Head of caudate nucleus (tissue), 42 donors: ENCODE data around the gene KBTBD13.

Source experiments
- DNase-seq, 42 donors: peaks; one replicate each; pipeline versions ENCODE4 v3.0.0 to v3.0.0-alpha.2; 2020 to 2021; ENCODE audit warnings: mixed read lengths in 7 of 42
- intact Hi-C: fragments of 100-400 bp; cut with DNase I; formaldehyde crosslinking; loops from one replicate; pipeline ENCODE4 v1.15.0; 2022

Gene KBTBD13

GRCh38 chr15:65097651-65098263 is 21.2 kb downstream of the KBTBD13 start:
- intact Hi-C loops, result no loop called here

GRCh38 chr15:65099336-65099735 is 22.8 kb downstream of the KBTBD13 start:
- peak in 2 of 42 donors; percentile 4 to 21 for DNase-seq
- intact Hi-C loops, result no loop called here

More at GRCh38 chr15:65097651-65098263, 21.2 kb downstream of the KBTBD13 start:
- peak in 2 of 42 donors; percentile 8 to 40 for DNase-seq

- intact Hi-C loops, result loop anchor here (10.0 kb wide), 1 partner anchor 45 kb away; no protein-coding TSS in a partner anchor
- DNase-seq, result peak in 2 of 42 donors; percentile 2 to 7
These were observed 23.3 kb downstream of the KBTBD13 start for GRCh38 chr15:65099801-65100200.

DNA sequence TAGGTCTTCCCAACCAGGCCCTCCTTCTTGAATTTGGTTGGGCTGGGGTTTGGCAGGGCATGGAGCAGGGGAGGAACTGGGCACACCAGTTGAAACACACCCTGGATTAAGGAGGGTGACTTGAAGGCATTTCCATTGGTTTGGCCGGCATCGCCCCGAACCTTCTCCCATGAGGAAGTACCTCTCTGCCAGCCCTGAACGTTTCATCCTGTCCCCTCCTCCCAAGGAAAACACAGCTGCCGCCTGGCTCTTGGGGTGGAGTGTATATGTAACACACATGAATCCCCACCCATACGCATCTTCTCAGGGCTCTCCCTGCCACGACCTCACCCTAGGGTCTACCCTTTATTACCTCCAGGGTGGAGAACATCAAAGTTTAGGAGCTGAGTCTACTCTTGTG is 23.9 kb downstream of the KBTBD13 start:
- DNase-seq, result peak in 1 of 42 donors; percentile 10
- intact Hi-C loops, result loop anchor here (10.0 kb wide), 1 partner anchor 46 kb away; no protein-coding TSS in a partner anchor

GRCh38 chr15:65101411-65101890 is 24.9 kb downstream of the KBTBD13 start:
- intact Hi-C loops, result loop anchor here (10.0 kb wide), 1 partner anchor 47 kb away; no protein-coding TSS in a partner anchor
- peak; percentile 47 to 86 (median 72) for DNase-seq

DNA sequence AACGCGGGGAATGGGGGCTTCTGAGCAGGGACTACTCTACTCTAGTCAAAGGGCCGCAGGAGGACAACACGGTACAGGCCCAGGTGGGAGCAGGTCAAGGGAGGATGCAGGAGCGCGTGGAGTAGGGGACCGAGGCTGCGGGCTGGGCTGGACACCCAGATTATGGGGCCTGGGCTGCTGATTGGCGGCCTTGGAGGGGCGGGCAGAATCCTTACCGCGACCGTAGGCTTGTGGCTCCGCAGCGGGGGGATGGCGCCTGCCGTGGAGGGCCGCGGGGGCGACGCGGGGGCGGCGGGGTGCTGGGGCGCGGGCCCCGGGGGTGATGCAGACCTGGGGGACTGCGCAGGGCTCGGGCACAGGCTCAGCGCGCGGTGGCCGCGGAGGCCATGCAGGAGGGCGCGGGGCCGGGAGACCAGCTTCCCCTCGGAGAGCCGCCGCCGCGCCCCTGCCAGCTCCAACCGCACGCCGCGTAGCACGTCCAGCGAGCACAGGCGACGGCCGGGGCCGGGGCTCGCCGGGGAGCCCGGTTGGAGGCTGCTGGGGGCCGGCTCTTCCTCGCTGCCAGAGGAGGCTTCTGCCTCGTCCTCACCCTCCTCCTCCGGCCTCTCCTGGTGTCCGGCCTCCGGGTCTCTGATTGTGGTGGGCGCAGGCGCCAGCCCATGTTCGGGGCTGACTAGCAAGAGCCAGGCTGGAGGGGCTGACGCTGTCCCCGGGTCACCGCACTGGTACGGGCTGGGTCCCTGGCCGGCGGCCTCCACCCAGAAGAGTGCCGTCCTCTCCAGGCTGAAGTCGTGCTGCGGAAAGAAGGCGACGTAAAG is 25.6 kb downstream of the KBTBD13 start:
- intact Hi-C loops, result loop anchor here (10.0 kb wide), 1 partner anchor 47 kb away; no protein-coding TSS in a partner anchor
- no peak for DNase-seq

- no peak for DNase-seq
- intact Hi-C loops, result loop anchor here (10.0 kb wide), 1 partner anchor 48 kb away; no protein-coding TSS in a partner anchor
These were observed 26.4 kb downstream of the KBTBD13 start for GRCh38 chr15:65102912-65103311.

DNA sequence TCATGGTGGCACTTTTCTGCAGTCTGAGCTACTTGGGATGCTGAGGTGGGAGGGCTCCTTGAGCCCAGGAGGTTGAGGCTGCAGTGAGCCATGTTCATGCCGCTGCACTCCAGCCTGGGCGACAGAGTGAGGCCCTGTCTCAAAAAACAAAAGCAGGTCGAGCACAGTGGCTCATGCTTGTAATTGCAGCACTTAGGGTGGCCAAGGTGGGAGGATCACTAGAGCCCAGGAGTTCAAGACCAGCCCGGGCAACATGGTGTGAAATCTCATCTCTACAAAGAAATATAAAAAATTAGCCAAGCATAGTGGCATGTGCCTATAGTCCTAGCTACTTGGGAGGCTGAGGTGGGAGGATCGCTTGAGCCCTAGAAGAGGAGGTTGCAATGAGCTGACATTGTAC is 28.5 kb downstream of the KBTBD13 start:
- no peak for DNase-seq
- intact Hi-C loops, result loop anchor here (10.0 kb wide), 1 partner anchor 50 kb away; no protein-coding TSS in a partner anchor

GRCh38 chr15:65106011-65106590 is 29.6 kb downstream of the KBTBD13 start:
- intact Hi-C loops, result loop anchor here (10.0 kb wide), 1 partner anchor 51 kb away; no protein-coding TSS in a partner anchor
- DNase-seq, result no peak

GRCh38 chr15:65110676-65111292 is 34.2 kb downstream of the KBTBD13 start:
- intact Hi-C loops, result no loop called here
- no peak for DNase-seq

GRCh38 chr15:65115086-65115485 is 38.5 kb downstream of the KBTBD13 start, which contains the start of gene UBAP1L:
Gene UBAP1L, minus strand, starts transcription at chr15:65115200. Its CDS starts 8,985 bp downstream, at chr15:65106215.
- intact Hi-C loops, result no loop called here
- DNase-seq, result no peak

DNA sequence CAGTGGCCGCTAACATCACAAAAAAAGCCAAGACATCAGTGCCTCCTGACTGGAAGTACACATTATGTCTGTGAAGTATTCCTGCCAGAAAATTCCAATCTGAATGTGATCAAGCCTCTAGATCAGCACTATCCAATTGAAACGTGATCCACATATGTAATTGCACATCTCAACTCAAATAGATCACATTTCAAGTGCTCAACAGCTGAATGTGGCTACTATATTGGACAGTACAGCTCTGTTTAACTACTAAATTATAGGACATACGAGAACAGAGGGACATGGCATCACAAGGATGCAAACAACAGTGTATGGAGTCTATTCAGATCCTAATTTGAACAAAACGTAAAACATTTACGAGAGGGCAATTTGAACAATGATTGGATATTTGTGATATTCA is 39.0 kb downstream of the KBTBD13 start:
- no peak for DNase-seq
- intact Hi-C loops, result no loop called here
